Suprapubic skin (tissue), 4 donors: ENCODE results near the gene TAF1B. TPM values are rescaled to one million over a fixed set of nuclear protein-coding genes. Genes with fewer than 3 reads are reported as not detected.

Experiments used
- DNase-seq, 2 donors: peaks; one replicate each; pipeline ENCODE4 v3.0.0-alpha.2; 2019; ENCODE audit warnings: low spot score in 2 of 2
- H3K27ac ChIP-seq: fragments of 200-600 bp; sonication (generic); one replicate; pipeline ENCODE4 v1.5.1; 2019
- H3K27me3 ChIP-seq: fragments of 200-600 bp; sonication (generic); one replicate; pipeline ENCODE4 v1.5.1; 2019
- H3K36me3 ChIP-seq: fragments of 200-600 bp; sonication (generic); one replicate; pipeline ENCODE4 v1.5.1; 2019
- H3K4me1 ChIP-seq: fragments of 200-600 bp; sonication (generic); one replicate; pipeline ENCODE4 v1.5.1; 2019
- H3K4me3 ChIP-seq: fragments of 200-600 bp; sonication (generic); one replicate; pipeline ENCODE4 v1.5.1; 2019; ENCODE audit warnings: mild to moderate bottlenecking
- H3K9me3 ChIP-seq: fragments of 200-600 bp; sonication (generic); one replicate; pipeline ENCODE4 v1.5.1; 2019
- CTCF ChIP-seq, 2 donors: fragments of 200-600 bp in 1 of 2; fragments of 450-650 bp in 1 of 2; sonication (generic) in 1 of 2; IDR thresholded peaks; one replicate each; pipeline ENCODE4 v1.5.1; 2016 to 2019; ENCODE audit warnings: antibody characterized with exemption in 2 of 2, mild to moderate bottlenecking in 1 of 2, moderate library complexity in 1 of 2
- EP300 ChIP-seq: sonication (generic); formaldehyde crosslinking; IDR thresholded peaks from one replicate; pipeline ENCODE4 v1.6.1; 2017; ENCODE audit warnings: antibody characterized with exemption
- POLR2A ChIP-seq, 2 donors: fragments of 450-650 bp; IDR thresholded peaks; one replicate each; pipeline ENCODE4 v1.6.1; 2017; ENCODE audit warnings: antibody characterized with exemption in 2 of 2, mild to moderate bottlenecking in 2 of 2, moderate library complexity in 2 of 2
- POLR2AphosphoS5 ChIP-seq, 3 donors: sonication (generic); formaldehyde crosslinking; IDR thresholded peaks; one replicate each; pipeline ENCODE4 v1.6.1; 2017; ENCODE audit warnings: antibody characterized with exemption in 3 of 3
- WGBS: methylation state at CpG from one replicate; pipeline ENCODE4 v1.1.5; 2018; 5-methylcytosine and 5-hydroxymethylcytosine counted together
- total RNA-seq, 4 donors: library from RNA; depleted of rRNA; stranded (reverse); fragments of >200 nt; gene quantifications; one replicate each; pipeline ENCODE4 v1.1.0, GENCODE V29; 2016

Gene TAF1B
- total RNA-seq, 4 donors from 2014 or later: 12.7 to 24.0 (median 18.0) TPM

GRCh38 chr2:9982891-9983290 is 139.6 kb downstream of the TAF1B start:
- DNase-seq: no peak
- Histone ChIP-seq H3K36me3 (peaks cover 15% of the 10 kb centered on the region), H3K4me1 (peaks cover 37% of the 10 kb centered on the region), H3K27ac (peak overlapping the region; percentile 8), H3K9me3 (no peaks in the 10 kb centered on the region), H3K27me3 (no peaks in the 10 kb centered on the region), H3K4me3 (no peak overlapping the region)
- WGBS: 76% methylated on average over 9 of the region's 10 CpGs
- TF ChIP-seq EP300 (no peak), CTCF (IDR thresholded peaks at IDR 0.05) (no peak), POLR2AphosphoS5 (IDR thresholded peaks at IDR 0.05) (no peak), POLR2A (IDR thresholded peaks at IDR 0.05) (no peak)

DNA sequence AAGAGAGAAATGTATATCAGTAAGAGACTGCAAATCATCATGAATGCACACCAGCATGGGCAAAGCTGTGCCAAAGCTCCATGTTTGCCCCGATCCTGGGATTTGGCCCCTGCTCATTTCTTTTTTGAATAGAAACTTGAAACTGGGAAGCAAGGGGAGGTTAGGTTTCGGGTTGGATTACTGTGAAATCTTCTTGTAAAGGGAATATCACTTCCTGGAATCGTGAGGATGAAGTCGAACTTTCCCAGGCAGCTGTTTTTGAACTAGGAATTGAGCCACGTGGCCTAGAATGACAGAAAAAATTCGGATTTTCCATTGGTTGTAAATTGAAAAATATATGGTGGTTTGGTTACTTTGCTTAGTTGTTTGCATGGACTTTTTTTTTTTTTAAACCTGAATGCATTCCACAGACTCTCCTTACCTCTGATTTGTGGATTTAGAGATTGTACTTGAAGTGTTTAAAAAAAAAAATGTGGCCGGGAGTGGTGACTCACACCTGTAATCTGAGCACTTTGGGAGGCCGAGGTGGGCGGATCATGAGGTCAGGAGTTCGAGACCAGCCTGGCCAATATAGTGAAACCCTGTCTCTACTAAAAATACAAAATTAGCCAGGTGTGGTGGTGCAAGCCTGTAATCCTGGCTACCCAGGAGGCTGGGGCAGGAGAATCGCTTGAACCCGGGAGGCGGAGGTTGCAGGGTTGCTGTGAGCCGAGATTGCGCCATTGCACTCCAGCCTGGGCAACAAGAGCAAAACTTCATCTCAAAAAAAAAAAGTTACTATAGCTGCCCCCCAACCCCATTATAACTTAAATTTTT is 140.3 kb downstream of the TAF1B start:
- H3K27me3 ChIP-seq: no peaks in the 10 kb centered on the region
- WGBS: 62% methylated on average over 15 of the region's 15 CpGs
- TF ChIP-seq EP300: no peak
- TF ChIP-seq POLR2A (IDR thresholded peaks at IDR 0.05): no peak
- TF ChIP-seq CTCF (IDR thresholded peaks at IDR 0.05): no peak
- no peak for DNase-seq
- peak overlapping the region; percentile 61 for H3K27ac ChIP-seq
- peaks cover 14% of the 10 kb centered on the region for H3K36me3 ChIP-seq
- no peak overlapping the region for H3K4me3 ChIP-seq
- no peaks in the 10 kb centered on the region for H3K9me3 ChIP-seq
- H3K4me1 ChIP-seq: peaks cover 37% of the 10 kb centered on the region

Other genes starting within 250 kb of the TAF1B start
- 100 to 1,000 TPM in 3 of 4 donors, 10 to 100 TPM in 1; 84.6 to 172 (median 165) TPM for gene YWHAQ, start 212.5 kb upstream of the TAF1B start, total RNA-seq
- 100 to 1,000 TPM; 112 to 233 (median 121) TPM for gene GRHL1, start 108.2 kb downstream of the TAF1B start, total RNA-seq
- gene KLF11, start 200.1 kb downstream of the TAF1B start, total RNA-seq: 10 to 100 TPM; 48.6 to 81.6 (median 58.8) TPM
- gene CYS1, start 236.9 kb downstream of the TAF1B start, total RNA-seq: 1 to 10 TPM in 1 of 4 donors, under 1 TPM in 1, not detected in 2; 0.32 to 1.8 TPM